ENCODE data around the gene SMYD3.

The SMYD3 gene

DNA sequence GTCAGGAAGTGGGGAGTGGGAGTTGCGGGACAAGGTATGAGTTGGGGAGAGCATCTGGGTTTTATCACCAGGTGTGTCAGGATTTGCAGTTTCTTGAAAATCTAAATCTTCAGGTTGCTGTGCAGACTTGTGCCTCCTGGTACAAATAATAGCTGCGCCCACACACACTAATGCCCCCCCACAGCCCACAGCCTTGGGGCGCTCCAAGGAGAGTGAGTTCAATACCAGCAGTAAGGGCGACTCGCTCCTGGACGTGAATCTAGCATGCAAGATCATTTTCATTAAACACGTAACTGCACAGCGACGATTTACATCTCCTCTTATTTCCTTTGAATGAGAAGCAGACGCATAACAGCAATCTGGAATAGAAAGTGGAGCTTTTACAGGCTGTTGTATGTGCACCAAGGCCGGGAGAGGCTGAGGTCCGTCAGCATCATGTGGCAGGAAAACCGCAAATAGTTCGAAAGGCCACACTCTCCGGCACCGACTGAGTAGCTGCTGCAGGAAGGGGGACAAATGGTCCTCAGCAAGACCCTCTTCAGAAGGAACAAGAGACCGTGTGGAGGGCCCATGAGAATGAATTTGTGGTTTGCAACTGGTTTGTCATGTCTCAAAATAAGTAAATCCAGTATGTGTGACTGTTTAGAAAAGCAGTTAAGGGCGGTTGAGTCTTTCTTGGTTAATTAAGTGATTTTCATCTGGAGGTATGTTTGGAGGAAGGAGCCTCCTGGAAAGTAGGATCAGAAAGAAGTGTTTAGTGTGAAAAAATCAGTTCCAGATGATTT lies 439.5 kb downstream of the SMYD3 start:
- Mint-ChIP-seq H3K9me3 (no peaks in the 10 kb centered on the region), H3K4me3 (peak overlapping the region; percentile 52 to 66), H3K27me3 (no peaks in the 10 kb centered on the region), H3K27ac (peak overlapping the region; percentile 33), H3K36me3 (peaks cover 0 to 3% of the 10 kb centered on the region in 2 donors), H3K4me1 (peaks cover 11 to 14% of the 10 kb centered on the region in 2 donors)
- peak; percentile 49 to 83 for ATAC-seq (replicated peaks)
- DNase-seq: peak; percentile 10

DNA sequence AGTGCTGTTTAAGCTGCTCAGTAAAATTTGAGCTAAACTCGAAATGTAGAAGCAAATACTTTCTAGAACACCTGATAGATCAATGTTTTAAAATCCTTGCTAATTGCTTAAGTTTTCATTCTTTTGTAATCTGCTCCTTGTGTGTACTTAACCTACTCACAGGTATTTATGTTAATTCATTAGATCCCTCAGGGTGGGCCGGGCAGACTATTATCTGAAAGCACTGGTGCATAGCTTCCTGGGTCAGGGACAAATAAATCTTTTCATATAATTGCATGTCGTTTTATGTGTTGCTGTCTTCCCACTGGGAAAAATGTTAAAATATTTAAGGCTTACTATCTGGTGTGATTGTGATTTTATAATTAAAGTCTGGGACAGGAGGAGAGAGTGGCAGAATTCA lies 440.5 kb downstream of the SMYD3 start:
- Mint-ChIP-seq H3K4me1 (peaks cover 7 to 14% of the 10 kb centered on the region in 2 donors), H3K36me3 (peaks cover 0 to 3% of the 10 kb centered on the region in 2 donors), H3K4me3 (no peak overlapping the region), H3K9me3 (no peaks in the 10 kb centered on the region), H3K27ac (no peak overlapping the region), H3K27me3 (no peaks in the 10 kb centered on the region)
- DNase-seq: no peak
- no peak for ATAC-seq (replicated peaks)

DNA sequence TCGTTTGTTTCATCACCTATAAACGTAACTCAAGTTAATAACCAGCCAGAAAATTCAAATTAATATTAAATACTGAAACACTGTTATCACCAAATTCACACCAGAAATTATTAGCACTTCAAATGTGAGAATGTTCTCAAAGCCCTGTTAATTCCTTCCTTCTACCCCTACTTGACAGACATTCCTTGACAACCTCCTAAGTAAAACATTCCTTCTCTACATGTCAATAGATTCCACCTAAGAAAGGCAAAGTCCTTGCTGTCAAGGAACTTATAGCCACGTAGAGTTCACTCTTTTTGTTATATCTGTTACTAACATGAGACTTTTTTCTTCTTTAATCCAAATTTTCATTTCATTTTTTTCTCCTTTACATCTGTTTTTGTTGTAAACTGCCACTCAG lies 441.5 kb downstream of the SMYD3 start:
- Mint-ChIP-seq H3K27me3 (no peaks in the 10 kb centered on the region), H3K4me3 (no peak overlapping the region), H3K27ac (no peak overlapping the region), H3K9me3 (no peaks in the 10 kb centered on the region), H3K36me3 (peaks cover 0 to 3% of the 10 kb centered on the region in 2 donors), H3K4me1 (peaks cover 7 to 14% of the 10 kb centered on the region in 2 donors)
- no peak for ATAC-seq (replicated peaks)
- DNase-seq: no peak

DNA sequence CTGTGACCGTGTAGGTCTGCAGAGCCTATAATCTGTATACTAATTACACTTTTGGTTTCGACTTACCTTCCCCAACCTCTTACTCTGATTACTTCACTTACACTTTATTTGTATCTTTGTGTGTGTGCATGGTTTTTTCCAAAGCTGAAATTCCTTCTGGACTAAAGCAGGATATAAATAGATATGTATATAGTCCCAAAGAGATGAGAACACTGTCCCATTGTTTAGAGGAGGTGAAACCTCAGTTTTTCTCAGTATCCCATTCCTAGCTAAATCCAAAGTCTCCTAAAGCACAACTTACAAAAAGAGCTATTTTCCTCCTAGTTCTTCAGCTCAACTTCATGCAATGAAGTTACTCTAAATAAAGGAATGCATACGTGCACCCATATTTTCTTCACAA lies 442.2 kb downstream of the SMYD3 start:
- no peak for DNase-seq
- Mint-ChIP-seq H3K27me3 (no peaks in the 10 kb centered on the region), H3K4me3 (no peak overlapping the region), H3K9me3 (no peaks in the 10 kb centered on the region), H3K4me1 (peaks cover 7 to 14% of the 10 kb centered on the region in 2 donors), H3K36me3 (peaks cover 0 to 3% of the 10 kb centered on the region in 2 donors), H3K27ac (no peak overlapping the region)
- ATAC-seq (replicated peaks): no peak

DNA sequence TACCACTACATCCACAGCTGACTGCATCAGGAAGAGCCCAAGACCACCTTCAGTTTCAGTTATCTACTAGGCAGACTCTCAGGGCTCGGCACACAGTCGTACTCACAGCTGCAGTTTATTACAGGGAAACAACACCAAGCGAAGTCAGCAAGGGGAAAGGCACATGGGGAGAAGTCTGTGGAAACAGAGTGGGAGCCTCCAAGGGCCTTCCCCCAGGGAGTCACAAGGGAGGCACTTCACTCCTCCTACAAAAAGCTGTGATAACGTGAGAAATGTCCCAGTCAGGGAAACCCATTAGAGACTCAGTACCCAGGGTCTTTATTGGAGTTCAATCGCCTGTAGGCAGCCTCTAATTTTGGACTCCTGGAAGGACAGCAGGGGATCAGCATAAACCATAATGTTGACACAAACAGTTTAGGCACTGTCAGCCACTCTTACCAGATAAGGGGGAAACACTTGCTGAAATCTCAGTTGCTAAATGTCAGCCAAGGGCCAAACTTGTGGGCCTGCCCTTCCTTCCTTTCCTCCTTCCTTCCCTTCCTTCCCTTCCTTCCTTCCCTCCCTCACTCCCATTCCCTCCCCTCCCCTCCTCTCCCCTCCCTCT lies 444.0 kb downstream of the SMYD3 start:
- DNase-seq (no peak), ATAC-seq (replicated peaks) (no peak)
- Mint-ChIP-seq H3K27ac (no peak overlapping the region), H3K9me3 (no peaks in the 10 kb centered on the region), H3K36me3 (peaks cover 0 to 3% of the 10 kb centered on the region in 2 donors), H3K4me3 (no peak overlapping the region), H3K27me3 (no peaks in the 10 kb centered on the region), H3K4me1 (peaks cover 6 to 9% of the 10 kb centered on the region in 2 donors)

DNA sequence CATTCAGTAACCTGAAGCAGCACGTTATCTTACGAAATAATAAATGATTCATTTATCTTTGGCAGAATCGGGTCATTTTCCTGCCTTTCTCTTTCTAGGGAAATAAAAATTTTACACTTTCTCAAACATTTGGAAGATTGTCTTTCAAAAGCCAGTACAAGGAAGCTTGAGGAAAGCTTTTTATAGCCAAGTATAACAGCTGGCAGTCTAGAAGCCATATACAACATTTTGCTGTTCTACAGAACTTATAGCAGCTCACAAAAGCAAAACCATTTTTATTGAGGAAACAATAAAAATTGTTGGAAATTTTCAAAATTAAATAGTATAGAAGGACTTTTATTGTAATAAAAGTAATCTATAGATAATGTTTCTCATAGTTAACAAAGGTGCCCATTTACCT lies 448.6 kb downstream of the SMYD3 start:
- no peaks in the 10 kb centered on the region for H3K27me3 Mint-ChIP-seq
- no peak overlapping the region for H3K27ac Mint-ChIP-seq
- H3K36me3 Mint-ChIP-seq: peaks cover 0 to 9% of the 10 kb centered on the region in 2 donors
- ATAC-seq (replicated peaks): no peak
- DNase-seq: no peak
- H3K4me3 Mint-ChIP-seq: no peak overlapping the region
- no peaks in the 10 kb centered on the region for H3K4me1 Mint-ChIP-seq
- H3K9me3 Mint-ChIP-seq: peaks cover 3 to 6% of the 10 kb centered on the region in 2 donors

DNA sequence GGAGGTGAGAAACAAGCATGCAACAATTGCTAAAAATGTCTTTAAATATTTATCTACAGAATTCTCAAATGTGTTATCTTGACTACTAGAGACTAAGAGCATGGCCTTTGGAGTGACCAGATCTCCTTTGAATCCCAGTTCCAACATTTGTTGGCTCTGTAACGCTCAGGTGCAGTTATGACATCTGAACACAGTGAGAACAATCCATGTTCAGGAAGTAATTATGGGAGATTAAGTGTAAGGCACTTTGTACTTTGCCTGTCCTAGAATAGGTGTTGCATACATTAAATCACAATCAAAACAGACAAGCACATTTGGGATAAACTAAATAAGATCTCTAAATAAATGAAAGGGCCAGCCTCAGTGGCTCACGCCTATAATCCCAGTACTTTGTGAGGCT lies 454.5 kb downstream of the SMYD3 start:
- Mint-ChIP-seq H3K9me3 (peaks cover 5 to 6% of the 10 kb centered on the region in 2 donors), H3K27ac (no peak overlapping the region), H3K36me3 (peaks cover 0 to 13% of the 10 kb centered on the region in 2 donors), H3K27me3 (no peaks in the 10 kb centered on the region), H3K4me1 (no peaks in the 10 kb centered on the region), H3K4me3 (no peak overlapping the region)
- ATAC-seq (replicated peaks) (no peak), DNase-seq (no peak)

DNA sequence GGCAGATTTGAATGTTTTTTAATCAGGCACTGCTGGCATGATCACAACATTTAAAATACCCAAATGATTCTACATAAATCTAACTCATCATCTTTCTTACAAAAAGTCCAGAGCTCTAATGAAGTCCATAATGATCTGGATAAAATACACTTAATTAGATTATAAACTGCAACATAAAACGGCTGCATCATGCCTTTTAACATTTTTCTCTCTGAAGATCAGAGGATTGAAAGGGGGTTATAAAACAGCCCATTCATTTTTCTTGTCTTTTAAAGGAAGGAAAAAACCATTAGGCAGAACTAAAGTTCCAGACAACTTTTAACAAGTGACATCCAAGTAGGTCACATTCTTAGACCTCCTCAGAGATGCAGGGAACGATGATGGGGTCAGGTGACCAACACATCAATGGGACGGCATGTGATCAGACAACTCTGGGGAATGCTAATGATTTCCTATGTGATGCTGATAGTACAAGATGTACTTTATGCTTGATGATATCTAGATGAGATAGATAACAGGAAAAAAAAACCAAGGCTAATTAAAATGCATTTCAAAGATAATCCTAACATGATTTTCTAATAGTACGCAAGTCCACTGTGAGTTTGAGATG lies 455.1 kb downstream of the SMYD3 start:
- no peak overlapping the region for H3K4me3 Mint-ChIP-seq
- H3K27ac Mint-ChIP-seq: no peak overlapping the region
- peaks cover 0 to 13% of the 10 kb centered on the region in 2 donors for H3K36me3 Mint-ChIP-seq
- H3K4me1 Mint-ChIP-seq: no peaks in the 10 kb centered on the region
- ATAC-seq (replicated peaks): no peak
- no peak for DNase-seq
- H3K27me3 Mint-ChIP-seq: no peaks in the 10 kb centered on the region
- peaks cover 5 to 6% of the 10 kb centered on the region in 2 donors for H3K9me3 Mint-ChIP-seq

DNA sequence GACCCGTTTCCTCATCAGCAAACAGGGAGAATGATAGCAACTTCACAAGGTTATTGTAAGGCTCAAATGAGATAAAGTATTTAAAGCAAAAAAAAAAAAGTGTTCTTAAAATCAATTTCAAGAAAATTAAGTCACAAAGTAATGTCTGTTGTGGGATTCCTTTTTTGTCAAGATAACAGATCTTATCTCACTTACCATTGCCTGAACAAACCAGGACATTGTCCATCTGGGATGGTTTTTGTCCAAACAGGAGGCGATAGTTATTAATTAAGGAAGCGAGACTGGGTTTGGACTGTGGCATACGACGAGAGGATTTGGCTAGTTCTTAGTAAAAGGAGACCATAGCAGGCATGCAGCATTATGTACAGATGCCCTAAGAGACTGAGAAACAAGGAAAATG lies 458.4 kb downstream of the SMYD3 start:
- Mint-ChIP-seq H3K9me3 (peaks cover 0 to 2% of the 10 kb centered on the region in 2 donors), H3K27me3 (no peaks in the 10 kb centered on the region), H3K4me1 (no peaks in the 10 kb centered on the region), H3K27ac (no peak overlapping the region), H3K4me3 (no peak overlapping the region), H3K36me3 (peaks cover 0 to 9% of the 10 kb centered on the region in 2 donors)
- DNase-seq (no peak), ATAC-seq (replicated peaks) (no peak)

DNA sequence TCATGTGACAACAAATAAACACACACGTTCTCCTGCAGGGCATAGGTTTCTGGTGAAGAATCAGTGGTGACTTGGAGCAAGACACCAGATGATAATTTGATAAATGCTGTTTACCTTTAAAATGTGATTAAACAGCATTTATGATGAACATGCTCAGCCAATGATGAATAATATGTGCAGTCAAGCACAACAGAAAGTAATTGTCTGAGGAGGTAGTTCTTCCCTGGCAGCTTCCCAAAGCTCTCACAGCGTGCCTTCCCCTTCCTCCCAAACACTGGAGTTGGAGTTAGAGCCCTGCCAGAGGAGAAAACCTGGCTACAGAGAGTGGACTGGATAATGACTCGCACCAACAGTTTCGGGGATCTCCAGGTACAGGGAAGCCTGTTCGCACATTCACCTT lies 463.5 kb downstream of the SMYD3 start:
- ATAC-seq (replicated peaks): no peak
- no peak overlapping the region for H3K4me3 Mint-ChIP-seq
- DNase-seq: no peak
- no peaks in the 10 kb centered on the region for H3K27me3 Mint-ChIP-seq
- H3K27ac Mint-ChIP-seq: no peak overlapping the region
- peaks cover 0 to 12% of the 10 kb centered on the region in 2 donors for H3K36me3 Mint-ChIP-seq
- H3K4me1 Mint-ChIP-seq: no peaks in the 10 kb centered on the region
- H3K9me3 Mint-ChIP-seq: no peaks in the 10 kb centered on the region

DNA sequence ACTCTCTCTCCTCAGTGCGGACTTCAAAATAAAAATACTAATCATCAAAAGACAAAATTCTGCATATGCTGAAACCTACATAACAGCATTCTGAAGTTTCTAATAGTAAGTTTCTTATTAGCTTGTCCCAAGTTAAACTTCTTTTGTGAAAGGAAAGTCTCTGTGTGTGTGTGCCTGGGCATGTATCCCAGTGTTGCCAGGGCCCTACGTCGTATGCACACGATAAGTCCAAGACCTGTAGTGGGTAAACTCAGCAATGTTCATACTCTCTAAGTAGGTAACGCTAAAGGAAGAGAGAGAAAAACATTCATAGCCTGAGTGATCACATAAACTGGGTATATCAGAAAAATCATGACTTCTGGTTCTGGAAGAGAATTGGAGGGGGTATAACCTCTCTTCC lies 465.7 kb downstream of the SMYD3 start:
- no peaks in the 10 kb centered on the region for H3K9me3 Mint-ChIP-seq
- ATAC-seq (replicated peaks) (no peak), DNase-seq (no peak)
- no peak overlapping the region for H3K4me3 Mint-ChIP-seq
- H3K27me3 Mint-ChIP-seq: no peaks in the 10 kb centered on the region
- H3K27ac Mint-ChIP-seq: no peak overlapping the region
- no peaks in the 10 kb centered on the region for H3K4me1 Mint-ChIP-seq
- H3K36me3 Mint-ChIP-seq: peaks cover 0 to 12% of the 10 kb centered on the region in 2 donors

DNA sequence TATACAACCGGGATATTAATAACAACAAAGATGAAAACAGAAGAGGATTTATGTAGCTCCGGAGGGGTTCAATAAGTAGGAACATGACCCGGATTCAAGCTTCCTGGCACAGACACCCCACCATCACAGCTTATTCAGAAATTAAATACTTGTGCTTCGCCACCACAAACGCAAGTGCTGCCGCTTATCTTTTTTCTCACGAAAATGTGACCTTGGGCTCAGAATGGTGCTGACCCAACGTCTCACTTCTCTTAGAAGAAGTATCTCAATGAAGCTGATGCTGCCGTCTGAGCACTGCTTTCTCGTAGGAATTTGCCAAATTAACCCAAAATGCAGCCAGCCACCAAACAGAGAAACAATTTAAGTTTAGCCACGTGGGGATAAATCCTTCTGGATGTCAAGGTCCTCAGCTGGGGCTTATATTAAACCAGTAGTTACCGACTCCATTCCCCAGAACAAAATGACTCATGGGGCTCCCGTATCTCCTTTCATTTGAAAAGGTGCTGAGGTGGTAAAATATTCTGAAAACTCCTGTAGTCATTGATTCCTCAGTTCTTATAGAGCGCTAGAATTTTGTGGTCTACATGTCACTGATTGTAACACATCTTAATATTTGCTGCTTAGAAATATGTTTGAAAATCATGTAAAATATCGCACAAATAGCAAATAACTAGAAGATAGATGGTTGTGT lies 466.7 kb downstream of the SMYD3 start:
- Mint-ChIP-seq H3K27me3 (no peaks in the 10 kb centered on the region), H3K4me1 (no peaks in the 10 kb centered on the region), H3K27ac (no peak overlapping the region), H3K4me3 (no peak overlapping the region), H3K36me3 (peaks cover 0 to 12% of the 10 kb centered on the region in 2 donors), H3K9me3 (no peaks in the 10 kb centered on the region)
- no peak for DNase-seq
- no peak for ATAC-seq (replicated peaks)

DNA sequence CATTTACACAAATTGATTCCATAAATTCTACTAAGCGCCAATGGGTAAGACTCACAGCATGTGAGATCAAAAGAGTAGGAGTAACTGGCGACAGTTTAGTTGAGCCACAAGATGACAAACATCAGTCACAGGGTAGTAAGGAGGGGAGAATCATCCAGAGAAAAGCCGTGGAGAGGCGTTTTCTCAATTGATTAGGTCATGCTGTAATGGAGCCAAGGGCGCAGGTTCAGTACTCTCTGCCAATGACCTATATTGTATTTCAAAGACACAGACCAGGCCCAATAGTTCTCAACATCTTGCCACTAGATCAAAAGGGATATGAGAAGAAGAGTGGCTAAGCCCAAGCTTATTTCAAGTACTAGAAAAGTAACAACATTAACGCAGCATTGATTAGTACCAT lies 467.5 kb downstream of the SMYD3 start:
- no peaks in the 10 kb centered on the region for H3K4me1 Mint-ChIP-seq
- H3K36me3 Mint-ChIP-seq: peaks cover 0 to 12% of the 10 kb centered on the region in 2 donors
- ATAC-seq (replicated peaks): no peak
- H3K9me3 Mint-ChIP-seq: no peaks in the 10 kb centered on the region
- H3K27ac Mint-ChIP-seq: no peak overlapping the region
- no peak for DNase-seq
- no peaks in the 10 kb centered on the region for H3K27me3 Mint-ChIP-seq
- no peak overlapping the region for H3K4me3 Mint-ChIP-seq

DNA sequence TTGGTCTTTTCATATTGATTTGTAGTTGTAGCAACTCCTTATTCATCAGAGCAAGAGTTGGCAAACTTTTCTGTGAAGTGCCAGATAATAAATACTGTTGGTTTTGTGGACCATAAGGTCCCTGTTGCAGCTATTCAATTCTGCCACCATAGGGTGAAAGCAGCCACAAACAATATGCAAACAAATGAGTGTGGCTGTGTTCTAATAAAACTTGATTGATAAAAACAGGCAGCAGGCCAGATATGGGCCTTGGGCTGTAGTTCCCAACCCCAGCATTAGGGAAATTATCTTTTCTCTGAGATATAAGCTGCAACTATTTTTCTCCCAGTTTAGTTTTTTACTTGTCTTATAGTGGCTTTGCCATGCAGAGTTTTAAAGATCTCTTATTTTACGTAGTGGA lies 469.2 kb downstream of the SMYD3 start:
- H3K27ac Mint-ChIP-seq: no peak overlapping the region
- H3K4me3 Mint-ChIP-seq: no peak overlapping the region
- no peaks in the 10 kb centered on the region for H3K27me3 Mint-ChIP-seq
- H3K9me3 Mint-ChIP-seq: no peaks in the 10 kb centered on the region
- no peaks in the 10 kb centered on the region for H3K36me3 Mint-ChIP-seq
- H3K4me1 Mint-ChIP-seq: no peaks in the 10 kb centered on the region
- DNase-seq: no peak
- ATAC-seq (replicated peaks): no peak
